Endodermal cell (in vitro differentiated cells): Measurements from ENCODE around the gene CYLD. TPM values are rescaled to one million over a fixed set of nuclear protein-coding genes. Genes with fewer than 3 reads are reported as not detected.

Experiments used
- DNase-seq: peaks from one replicate; pipeline ENCODE4 v3.0.0-alpha.2; 2017
- H3K27ac ChIP-seq: 2 replicates; pipeline ENCODE4 v1.5.1; 2013; ENCODE audit warnings: mild to moderate bottlenecking, low read depth, low read length, moderate library complexity
- H3K27me3 ChIP-seq: 2 replicates; pipeline ENCODE4 v1.6.1; 2013; ENCODE audit warnings: mild to moderate bottlenecking, low read length, moderate library complexity; ENCODE audit not compliant: insufficient read depth, control insufficient read depth, poor library complexity, severe bottlenecking
- H3K36me3 ChIP-seq: 2 replicates; pipeline ENCODE4 v1.7.0; 2013; ENCODE audit warnings: mild to moderate bottlenecking, low read length, moderate library complexity; ENCODE audit not compliant: control insufficient read depth, insufficient read depth
- H3K4me1 ChIP-seq: one replicate; pipeline ENCODE4 v1.7.0; 2013; ENCODE audit warnings: low read length; ENCODE audit not compliant: control insufficient read depth, insufficient read depth
- H3K4me3 ChIP-seq: 2 replicates; pipeline ENCODE4 v1.5.1; 2013; ENCODE audit warnings: mild to moderate bottlenecking, low read length, moderate library complexity
- H3K9ac ChIP-seq: 2 replicates; pipeline ENCODE4 v1.6.1; 2013; ENCODE audit warnings: mild to moderate bottlenecking, low read length, moderate library complexity; ENCODE audit not compliant: poor library complexity, severe bottlenecking; ENCODE audit errors: extremely low read depth
- H3K9me3 ChIP-seq: 2 replicates; pipeline ENCODE4 v1.6.1; 2013; ENCODE audit warnings: mild to moderate bottlenecking, low read length, moderate library complexity; ENCODE audit not compliant: control insufficient read depth
- H3K27ac Mint-ChIP-seq: 2 replicates; pipeline ENCODE4 v1.8.0; 2020; ENCODE audit warnings: mixed read lengths
- H3K27me3 Mint-ChIP-seq: 2 replicates; pipeline ENCODE4 v1.8.0; 2021; ENCODE audit warnings: mild to moderate bottlenecking, mixed read lengths; ENCODE audit not compliant: insufficient read depth
- H3K36me3 Mint-ChIP-seq: 2 replicates; pipeline ENCODE4 v1.8.0; 2020; ENCODE audit warnings: low read depth, mixed read lengths
- H3K4me1 Mint-ChIP-seq: 2 replicates; pipeline ENCODE4 v1.8.0; 2020; ENCODE audit warnings: mixed read lengths
- H3K4me3 Mint-ChIP-seq: 2 replicates; pipeline ENCODE4 v1.8.0; 2020; ENCODE audit warnings: mild to moderate bottlenecking, moderate library complexity, mixed read lengths
- H3K9me3 Mint-ChIP-seq: 2 replicates; pipeline ENCODE4 v1.8.0; 2020; ENCODE audit warnings: mild to moderate bottlenecking, mixed read lengths
- WGBS, 2 experiments: methylation state at CpG; one replicate each; pipeline versions ENCODE4 v1.1.5 to v1.1.7; 2013; ENCODE audit warnings: missing lambda C conversion rate in 2 of 2, mixed read lengths in 1 of 2; ENCODE audit not compliant: insufficient coverage in 1 of 2, insufficient read length in 1 of 2; 5-methylcytosine and 5-hydroxymethylcytosine counted together
- total RNA-seq, 2 donors: library from RNA; stranded (reverse); fragmentation: NEBNext Ultra II Directional in 1 of 2; extraction: Animal tissue kit (Norgen Biotek cat#: 25700) in 1 of 2; gene quantifications; 2 replicates in 1 of 2; 3 replicates in 1 of 2; pipeline ENCODE4 v1.2.1, GENCODE V29; 2021
- TF ChIP-seq, protein P1 (sequence below): fragments of 200-600 bp; sonication (generic); conservative IDR thresholded peaks from 2 replicates; pipeline ENCODE4 v1.5.0; 2021; ENCODE audit warnings: antibody characterized with exemption, mild to moderate bottlenecking

CYLD gene
- total RNA-seq, 2 donors from 2014 or later, result 12.7 TPM

DNA sequence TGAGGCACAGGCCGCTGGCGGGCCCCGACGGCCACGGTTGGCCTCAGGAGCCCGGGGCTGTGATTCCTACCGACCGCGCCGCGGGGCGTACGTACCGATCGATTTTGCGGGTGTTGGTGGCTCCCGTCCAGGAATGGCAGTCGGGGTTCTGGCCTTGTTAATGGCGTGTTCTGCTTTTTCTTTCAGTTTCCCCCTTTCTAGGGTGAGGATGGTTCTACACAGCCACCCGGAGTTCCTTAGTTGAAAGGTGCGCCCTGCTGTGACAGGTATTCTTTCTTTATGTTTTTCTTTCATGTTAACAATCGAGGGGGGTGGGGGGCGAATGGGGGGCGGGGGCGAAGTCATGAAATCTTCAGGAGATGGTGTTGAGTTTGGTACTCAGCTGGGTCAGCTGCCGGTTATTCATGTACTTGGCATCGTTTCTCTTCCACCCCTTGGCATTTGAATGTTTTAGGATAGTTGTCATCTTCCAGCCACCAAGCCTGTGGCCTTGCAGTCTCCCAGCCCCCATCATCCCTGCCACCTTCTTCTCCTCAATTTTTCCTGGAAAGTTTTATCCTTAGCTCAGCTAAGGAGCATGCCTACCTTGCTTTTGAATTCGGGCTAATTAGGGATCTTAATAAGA is 802 bp downstream of the CYLD start:
- H3K9me3 Mint-ChIP-seq, result no peaks in the 10 kb centered on the region
- no peak overlapping the region for H3K27ac Mint-ChIP-seq
- H3K27me3 ChIP-seq, result peaks cover 15% of the 10 kb centered on the region
- H3K4me3 ChIP-seq, result peak overlapping the region; percentile 82
- 3 to 30% methylated on average over 2 to 22 of the region's 28 CpGs for WGBS, 2 experiments
- no peaks in the 10 kb centered on the region for H3K36me3 ChIP-seq
- no peak overlapping the region for H3K27ac ChIP-seq
- H3K36me3 Mint-ChIP-seq, result no peaks in the 10 kb centered on the region
- H3K4me3 Mint-ChIP-seq, result peak overlapping the region; percentile 63
- peak; percentile 67 for DNase-seq
- TF ChIP-seq, protein P1, sequence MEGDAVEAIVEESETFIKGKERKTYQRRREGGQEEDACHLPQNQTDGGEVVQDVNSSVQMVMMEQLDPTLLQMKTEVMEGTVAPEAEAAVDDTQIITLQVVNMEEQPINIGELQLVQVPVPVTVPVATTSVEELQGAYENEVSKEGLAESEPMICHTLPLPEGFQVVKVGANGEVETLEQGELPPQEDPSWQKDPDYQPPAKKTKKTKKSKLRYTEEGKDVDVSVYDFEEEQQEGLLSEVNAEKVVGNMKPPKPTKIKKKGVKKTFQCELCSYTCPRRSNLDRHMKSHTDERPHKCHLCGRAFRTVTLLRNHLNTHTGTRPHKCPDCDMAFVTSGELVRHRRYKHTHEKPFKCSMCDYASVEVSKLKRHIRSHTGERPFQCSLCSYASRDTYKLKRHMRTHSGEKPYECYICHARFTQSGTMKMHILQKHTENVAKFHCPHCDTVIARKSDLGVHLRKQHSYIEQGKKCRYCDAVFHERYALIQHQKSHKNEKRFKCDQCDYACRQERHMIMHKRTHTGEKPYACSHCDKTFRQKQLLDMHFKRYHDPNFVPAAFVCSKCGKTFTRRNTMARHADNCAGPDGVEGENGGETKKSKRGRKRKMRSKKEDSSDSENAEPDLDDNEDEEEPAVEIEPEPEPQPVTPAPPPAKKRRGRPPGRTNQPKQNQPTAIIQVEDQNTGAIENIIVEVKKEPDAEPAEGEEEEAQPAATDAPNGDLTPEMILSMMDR, result no peak
- H3K27me3 Mint-ChIP-seq, result peaks cover 13% of the 10 kb centered on the region
- H3K9me3 ChIP-seq, result no peaks in the 10 kb centered on the region
- H3K4me1 Mint-ChIP-seq, result peaks cover 12% of the 10 kb centered on the region
- H3K4me1 ChIP-seq, result no peaks in the 10 kb centered on the region
- peak overlapping the region; percentile 59 for H3K9ac ChIP-seq

DNA sequence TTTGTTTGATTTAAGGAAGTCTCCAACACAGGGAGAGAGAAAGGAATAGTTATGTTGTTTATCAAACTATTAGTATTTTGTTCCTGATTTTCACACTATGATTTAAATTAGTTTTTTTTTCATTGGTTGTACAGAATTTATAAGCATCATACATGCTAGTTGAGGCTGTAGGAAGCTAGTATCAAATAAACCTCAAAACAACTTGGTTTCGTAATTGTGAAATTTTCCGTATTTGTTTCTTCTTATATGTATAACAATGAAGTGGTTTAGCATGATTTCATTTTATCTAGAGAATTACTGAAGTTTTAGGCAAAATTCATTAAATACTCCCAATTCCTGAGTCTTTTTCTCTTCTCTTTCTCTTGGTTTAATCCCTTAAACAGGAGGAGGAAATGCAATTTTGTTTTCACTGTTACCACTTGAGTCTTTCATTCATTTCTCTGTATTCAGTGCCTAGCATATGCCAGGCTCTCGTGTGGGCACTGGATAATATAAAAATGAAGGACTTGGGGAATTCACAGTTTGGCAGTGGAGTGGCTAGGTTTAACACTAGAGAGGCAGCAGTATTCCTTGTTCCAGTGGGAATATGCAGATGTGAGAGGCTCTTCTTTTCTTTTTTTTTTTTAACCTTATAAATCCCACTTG is 1.8 kb downstream of the CYLD start:
- peaks cover 7% of the 10 kb centered on the region for H3K27me3 ChIP-seq
- no peak overlapping the region for H3K4me3 ChIP-seq
- Mint-ChIP-seq H3K27ac (no peak overlapping the region), H3K4me1 (peaks cover 12% of the 10 kb centered on the region), H3K9me3 (no peaks in the 10 kb centered on the region), H3K27me3 (peaks cover 4% of the 10 kb centered on the region), H3K36me3 (no peaks in the 10 kb centered on the region), H3K4me3 (peak overlapping the region; percentile 63)
- no peak overlapping the region for H3K27ac ChIP-seq
- no peaks in the 10 kb centered on the region for H3K4me1 ChIP-seq
- H3K36me3 ChIP-seq, result no peaks in the 10 kb centered on the region
- 83 to 89% methylated on average over 1 to 3 of the region's 3 CpGs for WGBS, 2 experiments
- no peak for DNase-seq
- H3K9me3 ChIP-seq, result no peaks in the 10 kb centered on the region
- no peak overlapping the region for H3K9ac ChIP-seq
- TF ChIP-seq, protein P1, result no peak

DNA sequence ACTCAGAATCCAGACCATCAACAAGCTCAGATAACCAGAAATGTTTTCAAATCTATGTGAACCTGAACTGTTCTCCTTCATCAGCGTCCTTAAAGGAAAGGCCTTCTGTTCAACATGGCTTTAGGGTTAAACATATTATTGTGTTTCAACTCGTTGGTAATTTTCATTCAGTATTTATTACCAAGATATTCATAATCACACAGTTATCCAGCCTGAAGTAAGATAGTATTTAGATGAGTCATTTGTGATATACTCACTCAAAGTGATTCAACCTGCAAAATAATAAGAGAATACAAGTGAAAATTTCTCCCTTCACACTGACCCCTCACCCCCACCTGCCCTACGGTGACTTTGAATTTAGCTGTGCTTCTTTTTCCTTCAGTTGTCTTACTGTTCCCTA is 3.0 kb downstream of the CYLD start:
- TF ChIP-seq, protein P1, result no peak
- Mint-ChIP-seq H3K4me1 (peaks cover 16% of the 10 kb centered on the region), H3K9me3 (no peaks in the 10 kb centered on the region), H3K27ac (no peak overlapping the region), H3K27me3 (peaks cover 2% of the 10 kb centered on the region), H3K4me3 (no peak overlapping the region), H3K36me3 (no peaks in the 10 kb centered on the region)
- no peak for DNase-seq
- Histone ChIP-seq H3K9me3 (no peaks in the 10 kb centered on the region), H3K27ac (no peak overlapping the region), H3K4me1 (no peaks in the 10 kb centered on the region), H3K27me3 (peaks cover 7% of the 10 kb centered on the region), H3K4me3 (no peak overlapping the region), H3K36me3 (peaks cover 5% of the 10 kb centered on the region), H3K9ac (no peak overlapping the region)
- WGBS, 2 experiments, result 91% methylated on average over 2 of the region's 3 CpGs; no CpG with 5 or more reads in 1 of the 2 experiments
